Stimulated activated naive CD8-positive, alpha-beta T cell treated with anti-CD3 and anti-CD28 coated beads, Interleukin-15, Interleukin-2, amounts not matched to agents 100 U/mL and 50 U/mL, for 24 hours (primary cell): ENCODE measurements around the gene EMC8.
"Not testable (repeated sequence)": the region's sequence is repeated elsewhere in the genome, so short reads cannot be mapped to it uniquely, and the experiment has no call there.

ENCODE experiments used
- ATAC-seq: fragments of 150-1000 bp; cut with Tn5 transposase; one replicate; pipeline ENCODE4 v1.10.0; 2021
- DNase-seq: peaks from one replicate; pipeline ENCODE4 v3.0.0; 2021

Gene EMC8

GRCh38 chr16:85812811-85813700 lies 13.7 kb upstream of the EMC8 start:
- no peak for ATAC-seq
- DNase-seq, result no peak

GRCh38 chr16:85812031-85812807 lies 12.9 kb upstream of the EMC8 start:
- ATAC-seq, result no peak
- no peak for DNase-seq

GRCh38 chr16:85810742-85811115 lies 11.4 kb upstream of the EMC8 start:
- DNase-seq, result no peak
- ATAC-seq, result no peak

- ATAC-seq, result no peak
- DNase-seq, result no peak
Measured at GRCh38 chr16:85810097-85810741, 10.9 kb upstream of the EMC8 start.

GRCh38 chr16:85809645-85810044 lies 10.3 kb upstream of the EMC8 start:
- ATAC-seq (no peak), DNase-seq (no peak)

- ATAC-seq (no peak), DNase-seq (no peak)
Measured at GRCh38 chr16:85808926-85809325, 9.6 kb upstream of the EMC8 start.

GRCh38 chr16:85808104-85808503 lies 8.8 kb upstream of the EMC8 start:
- not testable (repeated sequence) for ATAC-seq

GRCh38 chr16:85807340-85807739 lies 8.0 kb upstream of the EMC8 start:
- not testable (repeated sequence) for DNase-seq

More at GRCh38 chr16:85808104-85808503, 8.8 kb upstream of the EMC8 start:
- DNase-seq, result not testable (repeated sequence)

GRCh38 chr16:85806539-85806938 lies 7.2 kb upstream of the EMC8 start:
- ATAC-seq (no peak), DNase-seq (no peak)

More at GRCh38 chr16:85807340-85807739, 8.0 kb upstream of the EMC8 start:
- ATAC-seq, result not testable (repeated sequence)

- ATAC-seq, result no peak
- no peak for DNase-seq
Measured at GRCh38 chr16:85805442-85806045, 6.2 kb upstream of the EMC8 start.

GRCh38 chr16:85803570-85803969 lies 4.2 kb upstream of the EMC8 start:
- no peak for ATAC-seq
- no peak for DNase-seq

GRCh38 chr16:85800321-85800669 lies 951 bp upstream of the EMC8 start:
- DNase-seq (peak; percentile 25), ATAC-seq (peak; percentile 4)

- DNase-seq (peak; percentile 54), ATAC-seq (peak; percentile 26)
Measured at GRCh38 chr16:85798901-85799496, 345 bp downstream of the EMC8 start.

GRCh38 chr16:85798283-85798776 lies 1.0 kb downstream of the EMC8 start:
- ATAC-seq (no peak), DNase-seq (no peak)

GRCh38 chr16:85796599-85796998 lies 2.7 kb downstream of the EMC8 start:
- DNase-seq (no peak), ATAC-seq (no peak)

- no peak for ATAC-seq
Measured at GRCh38 chr16:85796152-85796551, 3.2 kb downstream of the EMC8 start.

GRCh38 chr16:85794696-85795095 lies 4.6 kb downstream of the EMC8 start:
- DNase-seq, result no peak
- ATAC-seq, result no peak

More at GRCh38 chr16:85796152-85796551, 3.2 kb downstream of the EMC8 start:
- DNase-seq, result no peak

- ATAC-seq (no peak), DNase-seq (no peak)
Measured at GRCh38 chr16:85793662-85794298, 5.6 kb downstream of the EMC8 start.

GRCh38 chr16:85789773-85790172 lies 9.6 kb downstream of the EMC8 start:
- DNase-seq, result no peak
- no peak for ATAC-seq

GRCh38 chr16:85788819-85789218 lies 10.5 kb downstream of the EMC8 start:
- ATAC-seq (no peak), DNase-seq (no peak)

- no peak for DNase-seq
- ATAC-seq, result no peak
Measured at GRCh38 chr16:85785927-85786326, 13.4 kb downstream of the EMC8 start.
